ENCODE data around the gene EIF2S3. TPM values are rescaled to one million over a fixed set of nuclear protein-coding genes. Genes with fewer than 3 reads are reported as not detected.
"Not testable (repeated sequence)": the region's sequence is repeated elsewhere in the genome, so short reads cannot be mapped to it uniquely, and the experiment has no call there.

The EIF2S3 gene
- total RNA-seq, 1 donor from 2014 or later = 191 TPM

GRCh38 chrX:24063488-24063887, 8.7 kb downstream of the EIF2S3 start:
- H3K27ac Mint-ChIP-seq = no peak overlapping the region
- H3K27me3 Mint-ChIP-seq (ENCODE audit: insufficient read depth) = no peaks in the 10 kb centered on the region
- intact Hi-C loops (cut with micrococcal nuclease) = no loop called here
- H3K4me1 Mint-ChIP-seq (ENCODE audit: low read depth) = peaks cover 6% of the 10 kb centered on the region
- H3K36me3 Mint-ChIP-seq (ENCODE audit: low read depth) = peaks cover 15% of the 10 kb centered on the region
- no peak overlapping the region for H3K4me3 Mint-ChIP-seq
- no peaks in the 10 kb centered on the region for H3K9me3 Mint-ChIP-seq
- no peak for DNase-seq (ENCODE audit: low spot score)

GRCh38 chrX:24069877-24070276, 15.1 kb downstream of the EIF2S3 start:
- Mint-ChIP-seq H3K27me3 (ENCODE audit: insufficient read depth) (no peaks in the 10 kb centered on the region), H3K36me3 (ENCODE audit: low read depth) (peaks cover 18% of the 10 kb centered on the region), H3K4me3 (no peak overlapping the region), H3K4me1 (ENCODE audit: low read depth) (no peaks in the 10 kb centered on the region), H3K9me3 (no peaks in the 10 kb centered on the region), H3K27ac (no peak overlapping the region)
- DNase-seq (ENCODE audit: low spot score) = no peak
- intact Hi-C loops (cut with micrococcal nuclease) = no loop called here

GRCh38 chrX:24079411-24079810, 24.7 kb downstream of the EIF2S3 start:
- Mint-ChIP-seq H3K4me3 (no peak overlapping the region), H3K27me3 (ENCODE audit: insufficient read depth) (no peaks in the 10 kb centered on the region), H3K9me3 (no peaks in the 10 kb centered on the region), H3K36me3 (ENCODE audit: low read depth) (peaks cover 21% of the 10 kb centered on the region), H3K27ac (peak overlapping the region; percentile 53), H3K4me1 (ENCODE audit: low read depth) (peaks cover 13% of the 10 kb centered on the region)
- intact Hi-C loops (cut with micrococcal nuclease) = no loop called here
- DNase-seq (ENCODE audit: low spot score) = no peak

- intact Hi-C loops (cut with micrococcal nuclease) = loop anchor here (1.0 to 5.0 kb wide), 6 partner anchors 26 to 417 kb away; partner anchors contain the start of gene EIF2S3
- Mint-ChIP-seq H3K36me3 (ENCODE audit: low read depth) (peaks cover 17% of the 10 kb centered on the region), H3K4me1 (ENCODE audit: low read depth) (peaks cover 13% of the 10 kb centered on the region), H3K27ac (peak overlapping the region; percentile 88), H3K4me3 (peak overlapping the region; percentile 45)
- not testable (repeated sequence) for H3K9me3 Mint-ChIP-seq; DNase-seq (ENCODE audit: low spot score); H3K27me3 Mint-ChIP-seq (ENCODE audit: insufficient read depth)
Measured at GRCh38 chrX:24080245-24080644, 25.5 kb downstream of the EIF2S3 start.

- DNase-seq (ENCODE audit: low spot score) = no peak
- H3K9me3 Mint-ChIP-seq = no peaks in the 10 kb centered on the region
- H3K27me3 Mint-ChIP-seq (ENCODE audit: insufficient read depth) = no peaks in the 10 kb centered on the region
- H3K36me3 Mint-ChIP-seq (ENCODE audit: low read depth) = peaks cover 14% of the 10 kb centered on the region
- peaks cover 13% of the 10 kb centered on the region for H3K4me1 Mint-ChIP-seq (ENCODE audit: low read depth)
- intact Hi-C loops (cut with micrococcal nuclease) = loop anchor here (1.0 to 5.0 kb wide), 6 partner anchors 26 to 417 kb away; partner anchors contain the start of gene EIF2S3
- peak overlapping the region; percentile 88 for H3K27ac Mint-ChIP-seq
- H3K4me3 Mint-ChIP-seq = peak overlapping the region; percentile 45
Measured at GRCh38 chrX:24080704-24081103, 25.9 kb downstream of the EIF2S3 start.

- no peaks in the 10 kb centered on the region for H3K9me3 Mint-ChIP-seq
- peak; percentile 21 for DNase-seq (ENCODE audit: low spot score)
- H3K4me3 Mint-ChIP-seq = peak overlapping the region; percentile 11
- no peak overlapping the region for H3K27ac Mint-ChIP-seq
- peaks cover 7% of the 10 kb centered on the region for H3K36me3 Mint-ChIP-seq (ENCODE audit: low read depth)
- peaks cover 13% of the 10 kb centered on the region for H3K4me1 Mint-ChIP-seq (ENCODE audit: low read depth)
- intact Hi-C loops (cut with micrococcal nuclease) = loop anchor here (2.0 to 5.0 kb wide), 4 partner anchors 69 to 416 kb away; no protein-coding TSS in a partner anchor
- no peaks in the 10 kb centered on the region for H3K27me3 Mint-ChIP-seq (ENCODE audit: insufficient read depth)
Measured at GRCh38 chrX:24081661-24082154, 27.0 kb downstream of the EIF2S3 start.

GRCh38 chrX:24082447-24082846, 27.7 kb downstream of the EIF2S3 start:
- Mint-ChIP-seq H3K36me3 (ENCODE audit: low read depth) (peaks cover 6% of the 10 kb centered on the region), H3K27ac (no peak overlapping the region), H3K4me3 (no peak overlapping the region), H3K27me3 (ENCODE audit: insufficient read depth) (no peaks in the 10 kb centered on the region), H3K9me3 (no peaks in the 10 kb centered on the region), H3K4me1 (ENCODE audit: low read depth) (peaks cover 13% of the 10 kb centered on the region)
- DNase-seq (ENCODE audit: low spot score) = no peak
- intact Hi-C loops (cut with micrococcal nuclease) = loop anchor here (5.0 kb wide), 1 partner anchor 415 kb away; no protein-coding TSS in a partner anchor

GRCh38 chrX:24085101-24085500, 30.3 kb downstream of the EIF2S3 start:
- DNase-seq (ENCODE audit: low spot score) = no peak
- no peak overlapping the region for H3K4me3 Mint-ChIP-seq
- H3K9me3 Mint-ChIP-seq = no peaks in the 10 kb centered on the region
- no peaks in the 10 kb centered on the region for H3K36me3 Mint-ChIP-seq (ENCODE audit: low read depth)
- intact Hi-C loops (cut with micrococcal nuclease) = no loop called here
- no peaks in the 10 kb centered on the region for H3K27me3 Mint-ChIP-seq (ENCODE audit: insufficient read depth)
- no peak overlapping the region for H3K27ac Mint-ChIP-seq
- H3K4me1 Mint-ChIP-seq (ENCODE audit: low read depth) = peaks cover 9% of the 10 kb centered on the region

- Mint-ChIP-seq H3K36me3 (ENCODE audit: low read depth) (peaks cover 2% of the 10 kb centered on the region), H3K4me1 (ENCODE audit: low read depth) (no peaks in the 10 kb centered on the region), H3K4me3 (no peak overlapping the region), H3K27ac (no peak overlapping the region), H3K9me3 (no peaks in the 10 kb centered on the region), H3K27me3 (ENCODE audit: insufficient read depth) (no peaks in the 10 kb centered on the region)
- intact Hi-C loops (cut with micrococcal nuclease) = no loop called here
- no peak for DNase-seq (ENCODE audit: low spot score)
Measured at GRCh38 chrX:24090300-24091200, 35.8 kb downstream of the EIF2S3 start.

- Mint-ChIP-seq H3K4me1 (ENCODE audit: low read depth) (no peaks in the 10 kb centered on the region), H3K9me3 (no peaks in the 10 kb centered on the region), H3K27me3 (ENCODE audit: insufficient read depth) (no peaks in the 10 kb centered on the region), H3K4me3 (no peak overlapping the region), H3K27ac (no peak overlapping the region), H3K36me3 (ENCODE audit: low read depth) (peaks cover 2% of the 10 kb centered on the region)
- intact Hi-C loops (cut with micrococcal nuclease) = no loop called here
- DNase-seq (ENCODE audit: low spot score) = no peak
Measured at GRCh38 chrX:24093746-24094145, 39.0 kb downstream of the EIF2S3 start.

- no peaks in the 10 kb centered on the region for H3K9me3 Mint-ChIP-seq
- no peak overlapping the region for H3K27ac Mint-ChIP-seq
- H3K27me3 Mint-ChIP-seq (ENCODE audit: insufficient read depth) = no peaks in the 10 kb centered on the region
- peaks cover 6% of the 10 kb centered on the region for H3K4me1 Mint-ChIP-seq (ENCODE audit: low read depth)
- H3K36me3 Mint-ChIP-seq (ENCODE audit: low read depth) = peaks cover 5% of the 10 kb centered on the region
- no peak overlapping the region for H3K4me3 Mint-ChIP-seq
- no peak for DNase-seq (ENCODE audit: low spot score)
- intact Hi-C loops (cut with micrococcal nuclease) = loop anchor here (5.0 kb wide), 1 partner anchor 50 kb away; the partner anchor contains the start of gene ZFX
Measured at GRCh38 chrX:24097741-24098260, 43.0 kb downstream of the EIF2S3 start.

GRCh38 chrX:24098932-24099331, 44.2 kb downstream of the EIF2S3 start:
- DNase-seq (ENCODE audit: low spot score) = no peak
- H3K9me3 Mint-ChIP-seq = no peaks in the 10 kb centered on the region
- no peak overlapping the region for H3K4me3 Mint-ChIP-seq
- intact Hi-C loops (cut with micrococcal nuclease) = loop anchor here (5.0 kb wide), 1 partner anchor 48 kb away; the partner anchor contains the start of gene ZFX
- H3K27me3 Mint-ChIP-seq (ENCODE audit: insufficient read depth) = no peaks in the 10 kb centered on the region
- peaks cover 6% of the 10 kb centered on the region for H3K4me1 Mint-ChIP-seq (ENCODE audit: low read depth)
- no peak overlapping the region for H3K27ac Mint-ChIP-seq
- H3K36me3 Mint-ChIP-seq (ENCODE audit: low read depth) = peaks cover 5% of the 10 kb centered on the region

- H3K36me3 Mint-ChIP-seq (ENCODE audit: low read depth) = peaks cover 5% of the 10 kb centered on the region
- H3K4me1 Mint-ChIP-seq (ENCODE audit: low read depth) = peaks cover 6% of the 10 kb centered on the region
- intact Hi-C loops (cut with micrococcal nuclease) = loop anchor here (5.0 kb wide), 1 partner anchor 48 kb away; the partner anchor contains the start of gene ZFX
- DNase-seq (ENCODE audit: low spot score) = no peak
- H3K27me3 Mint-ChIP-seq (ENCODE audit: insufficient read depth) = no peaks in the 10 kb centered on the region
- no peak overlapping the region for H3K27ac Mint-ChIP-seq
- no peak overlapping the region for H3K4me3 Mint-ChIP-seq
- no peaks in the 10 kb centered on the region for H3K9me3 Mint-ChIP-seq
Measured at GRCh38 chrX:24099394-24099793, 44.6 kb downstream of the EIF2S3 start.

All from activated T-helper 1 cell treated with anti-CD3 and anti-CD28 coated beads, Interleukin-12 subunit alpha, Interleukin-12 subunit beta, Interleukin-2, Interleukin-4 antibody, amounts not matched to agents 30 ng/mL and 10 ng/mL and 1 ng/mL, durations not matched to agents 14 hours and 24 hours and 36 hours (primary cell).